Testis (tissue), 3 donors: ENCODE data around the gene TMC1. TPM values are rescaled to one million over a fixed set of nuclear protein-coding genes. Genes with fewer than 3 reads are reported as not detected.

ENCODE experiments used
- DNase-seq: peaks from one replicate; pipeline ENCODE4 v3.0.0-alpha.2; 2019
- H3K27ac ChIP-seq, 2 donors: fragments of 200-600 bp; sonication (generic); one replicate each; pipeline ENCODE4 v1.5.1; 2019
- H3K27me3 ChIP-seq: fragments of 200-600 bp; sonication (generic); one replicate; pipeline ENCODE4 v1.5.1; 2019
- H3K36me3 ChIP-seq: fragments of 200-600 bp; sonication (generic); one replicate; pipeline ENCODE4 v1.5.1; 2017; ENCODE audit warnings: low read depth; ENCODE audit errors: missing control alignments
- H3K4me1 ChIP-seq: fragments of 200-600 bp; sonication (generic); one replicate; pipeline ENCODE4 v1.5.1; 2019
- H3K4me3 ChIP-seq, 2 donors: fragments of 200-600 bp; sonication (generic); one replicate each; pipeline ENCODE4 v1.5.1; 2017 to 2019
- H3K9me3 ChIP-seq: fragments of 200-600 bp; sonication (generic); one replicate; pipeline ENCODE4 v1.5.1; 2017
- POLR2A ChIP-seq: fragments of 450-650 bp; IDR thresholded peaks from one replicate; pipeline ENCODE4 v1.6.1; 2017; ENCODE audit warnings: antibody characterized with exemption, mild to moderate bottlenecking, moderate library complexity
- WGBS, 2 donors: methylation state at CpG; one replicate each; pipeline ENCODE4 v1.1.5; 2018; 5-methylcytosine and 5-hydroxymethylcytosine counted together
- intact Hi-C: fragments of 100-400 bp; cut with DNase I; formaldehyde crosslinking; loops from one replicate; pipeline ENCODE4 v1.15.1; 2023; ENCODE audit warnings: low total_unique reads
- polyA plus RNA-seq: library from polyadenylated mRNA; stranded (reverse); fragments of 350-450 nt; fragmentation: Illumina TruSeq; extraction: RNeasy Lipid Tissue Mini Kit (QIAGEN cat#74804); gene quantifications from one replicate; pipeline ENCODE4 v1.2.3, GENCODE V29; 2014; ENCODE audit warnings: low read depth, low replicate concordance; ENCODE audit not compliant: insufficient read depth
- total RNA-seq, 2 donors: library from RNA; depleted of rRNA; stranded (reverse); fragments of >200 nt; gene quantifications; one replicate each; pipeline ENCODE4 v1.2.3, GENCODE V29; 2016
- TF ChIP-seq, protein P1 (sequence below), 3 experiments: fragments of 450-650 bp in 2 of 3; fragments of 200-600 bp in 1 of 3; sonication (generic) in 1 of 3; IDR thresholded peaks; one replicate each; pipeline ENCODE4 v1.5.1; 2016 to 2019; ENCODE audit warnings: antibody characterized with exemption in 3 of 3, mild to moderate bottlenecking in 2 of 3, moderate library complexity in 1 of 3

TMC1 gene
- total and polyA plus RNA-seq, 3 donors from 2014 or later, result 2.0 to 5.4 (median 3.0) TPM

DNA sequence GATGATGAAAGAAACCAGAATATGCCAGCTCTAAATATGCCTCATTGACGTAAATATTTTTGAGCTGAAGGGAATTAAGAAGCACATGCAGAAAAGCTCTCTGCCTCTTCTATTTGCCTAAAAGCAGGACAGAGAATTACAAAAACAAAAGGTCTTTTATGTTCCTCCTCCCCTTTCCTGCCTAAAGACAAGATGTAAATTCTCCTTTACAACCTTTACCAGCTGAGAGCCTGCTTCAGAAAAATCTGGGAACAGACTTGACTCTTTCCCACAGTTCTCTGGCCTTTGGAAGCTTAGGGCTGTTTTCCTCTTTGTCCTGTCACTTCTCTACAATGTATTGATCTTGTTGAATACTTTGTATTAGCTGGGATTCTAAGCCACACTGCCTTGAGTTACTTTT, 199.7 kb downstream of the TMC1 start:
- intact Hi-C loops, result no loop called here
- H3K4me3 ChIP-seq, result no peak overlapping the region
- no peak for DNase-seq
- H3K9me3 ChIP-seq, result no peaks in the 10 kb centered on the region
- H3K27ac ChIP-seq, result no peak overlapping the region
- H3K27me3 ChIP-seq, result no peaks in the 10 kb centered on the region
- 83 to 87% methylated on average over 1 of the region's 1 CpG for WGBS, 2 donors
- H3K36me3 ChIP-seq, result no peaks in the 10 kb centered on the region
- no peaks in the 10 kb centered on the region for H3K4me1 ChIP-seq
- TF ChIP-seq, protein P1, sequence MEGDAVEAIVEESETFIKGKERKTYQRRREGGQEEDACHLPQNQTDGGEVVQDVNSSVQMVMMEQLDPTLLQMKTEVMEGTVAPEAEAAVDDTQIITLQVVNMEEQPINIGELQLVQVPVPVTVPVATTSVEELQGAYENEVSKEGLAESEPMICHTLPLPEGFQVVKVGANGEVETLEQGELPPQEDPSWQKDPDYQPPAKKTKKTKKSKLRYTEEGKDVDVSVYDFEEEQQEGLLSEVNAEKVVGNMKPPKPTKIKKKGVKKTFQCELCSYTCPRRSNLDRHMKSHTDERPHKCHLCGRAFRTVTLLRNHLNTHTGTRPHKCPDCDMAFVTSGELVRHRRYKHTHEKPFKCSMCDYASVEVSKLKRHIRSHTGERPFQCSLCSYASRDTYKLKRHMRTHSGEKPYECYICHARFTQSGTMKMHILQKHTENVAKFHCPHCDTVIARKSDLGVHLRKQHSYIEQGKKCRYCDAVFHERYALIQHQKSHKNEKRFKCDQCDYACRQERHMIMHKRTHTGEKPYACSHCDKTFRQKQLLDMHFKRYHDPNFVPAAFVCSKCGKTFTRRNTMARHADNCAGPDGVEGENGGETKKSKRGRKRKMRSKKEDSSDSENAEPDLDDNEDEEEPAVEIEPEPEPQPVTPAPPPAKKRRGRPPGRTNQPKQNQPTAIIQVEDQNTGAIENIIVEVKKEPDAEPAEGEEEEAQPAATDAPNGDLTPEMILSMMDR (IDR thresholded peaks at IDR 0.05), result no peak
- TF ChIP-seq POLR2A, result no peak

DNA sequence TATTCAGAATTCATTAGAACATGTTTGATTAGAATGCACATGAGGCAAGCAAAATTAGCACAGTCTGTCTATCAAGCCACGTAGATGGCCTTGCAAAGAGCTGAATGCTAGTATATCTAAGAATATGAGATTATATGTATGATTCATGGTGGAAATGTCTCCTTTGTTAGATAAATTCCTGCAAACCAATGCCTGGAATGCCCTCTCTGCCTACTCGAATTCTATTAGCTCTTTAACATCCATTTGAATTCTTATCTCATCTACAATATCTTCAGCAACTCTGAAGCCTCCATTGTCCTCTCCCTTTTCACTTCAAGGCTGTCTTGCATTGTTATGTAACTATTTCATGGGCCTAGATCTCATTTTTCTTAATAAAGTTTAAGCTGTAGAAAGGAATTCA, 205.5 kb downstream of the TMC1 start:
- no peaks in the 10 kb centered on the region for H3K9me3 ChIP-seq
- H3K4me3 ChIP-seq, result no peak overlapping the region
- no peaks in the 10 kb centered on the region for H3K36me3 ChIP-seq
- H3K27me3 ChIP-seq, result no peaks in the 10 kb centered on the region
- WGBS, 2 donors, result 53 to 69% methylated on average over 2 of the region's 2 CpGs
- DNase-seq, result no peak
- H3K4me1 ChIP-seq, result no peaks in the 10 kb centered on the region
- H3K27ac ChIP-seq, result no peak overlapping the region
- TF ChIP-seq POLR2A, result no peak
- TF ChIP-seq, protein P1 (IDR thresholded peaks at IDR 0.05), result no peak
- intact Hi-C loops, result no loop called here

DNA sequence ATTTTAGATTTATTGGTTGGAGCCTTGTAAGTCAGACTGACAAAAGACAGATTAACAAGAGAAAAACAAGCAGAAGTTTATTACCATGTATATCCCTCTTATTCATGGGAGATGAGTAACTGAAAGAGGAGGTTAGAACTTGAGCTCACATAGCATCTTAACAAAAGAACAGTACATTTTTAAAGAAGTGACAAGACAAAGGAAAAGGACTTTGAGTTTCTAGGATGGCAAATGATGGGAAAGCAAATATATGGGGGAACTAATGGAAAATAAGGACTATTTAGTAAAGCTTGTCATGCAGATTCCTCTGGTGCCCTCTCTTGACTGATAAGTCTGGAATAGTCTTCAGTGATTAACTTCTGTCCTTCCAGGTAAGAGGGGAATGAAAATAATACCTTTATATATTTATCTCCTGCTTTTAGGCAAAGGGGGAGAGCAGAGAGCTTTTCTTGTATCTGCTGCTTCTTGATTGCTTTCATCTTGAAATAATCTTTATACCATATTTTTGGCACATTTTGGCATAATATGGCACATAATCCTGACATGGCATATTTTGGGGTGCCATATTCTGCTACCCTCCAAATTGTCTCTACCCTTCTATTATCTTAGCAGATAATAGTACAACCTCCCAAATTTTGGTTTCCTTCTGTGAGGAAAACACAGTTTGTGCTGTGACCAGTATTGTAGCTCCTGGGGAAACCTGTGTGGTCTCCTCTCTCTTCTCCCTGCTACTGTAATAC, 206.8 kb downstream of the TMC1 start:
- intact Hi-C loops, result no loop called here
- TF ChIP-seq, protein P1 (IDR thresholded peaks at IDR 0.05), result no peak
- no peak for TF ChIP-seq POLR2A

DNA sequence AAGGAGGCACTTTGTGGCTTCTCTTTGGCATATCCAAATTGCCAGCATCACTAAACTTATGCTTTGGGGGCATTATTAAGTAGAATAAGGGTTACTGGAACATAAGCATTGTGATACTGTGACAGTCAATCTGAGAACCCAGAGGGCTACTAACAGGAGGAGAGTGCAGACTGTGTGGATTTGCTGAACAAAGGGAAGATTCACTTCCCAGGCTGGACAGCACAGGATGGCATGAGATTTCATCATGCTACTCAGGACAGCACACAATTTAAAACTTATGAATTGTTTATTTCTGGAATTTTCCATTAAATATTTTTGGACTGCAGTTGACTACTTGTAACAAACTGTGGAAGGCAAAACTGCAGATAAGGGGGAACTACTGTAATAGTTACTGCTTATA, 212.5 kb downstream of the TMC1 start:
- TF ChIP-seq, protein P1 (IDR thresholded peaks at IDR 0.05), result no peak
- no peak for TF ChIP-seq POLR2A
- Histone ChIP-seq H3K36me3 (no peaks in the 10 kb centered on the region), H3K27me3 (no peaks in the 10 kb centered on the region), H3K4me3 (no peak overlapping the region), H3K4me1 (no peaks in the 10 kb centered on the region), H3K9me3 (no peaks in the 10 kb centered on the region), H3K27ac (no peak overlapping the region)
- DNase-seq, result no peak
- intact Hi-C loops, result no loop called here

More for the DNA sequence above, 206.8 kb downstream of the TMC1 start:
- DNase-seq, result no peak
- H3K4me3 ChIP-seq, result no peak overlapping the region
- H3K27ac ChIP-seq, result no peak overlapping the region
- no peaks in the 10 kb centered on the region for H3K9me3 ChIP-seq
- H3K4me1 ChIP-seq, result no peaks in the 10 kb centered on the region
- H3K27me3 ChIP-seq, result no peaks in the 10 kb centered on the region
- no peaks in the 10 kb centered on the region for H3K36me3 ChIP-seq

DNA sequence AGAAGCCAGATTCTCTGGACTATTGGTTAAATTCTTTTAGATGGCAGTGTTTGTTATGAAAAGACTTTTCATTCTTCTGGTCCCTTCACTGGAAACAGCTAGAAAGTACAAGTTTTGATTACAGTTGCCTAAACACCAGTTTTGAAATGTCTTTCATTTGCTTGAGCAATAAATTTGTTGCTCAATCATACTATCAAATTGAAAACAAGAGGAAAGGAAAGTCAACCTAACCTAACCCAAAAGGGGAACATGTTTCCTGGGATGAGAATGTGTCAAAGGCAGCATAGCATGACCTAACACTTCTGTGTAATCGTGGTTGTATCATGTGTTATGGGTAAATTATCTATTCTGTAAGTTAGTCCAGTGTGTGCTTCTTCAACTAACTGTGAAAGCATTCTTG, 213.2 kb downstream of the TMC1 start:
- no peaks in the 10 kb centered on the region for H3K36me3 ChIP-seq
- no peaks in the 10 kb centered on the region for H3K27me3 ChIP-seq
- H3K9me3 ChIP-seq, result no peaks in the 10 kb centered on the region
- TF ChIP-seq, protein P1 (IDR thresholded peaks at IDR 0.05), result no peak
- no peak for TF ChIP-seq POLR2A
- H3K4me3 ChIP-seq, result no peak overlapping the region
- no peaks in the 10 kb centered on the region for H3K4me1 ChIP-seq
- 76 to 94% methylated on average over 1 of the region's 1 CpG for WGBS, 2 donors
- no peak overlapping the region for H3K27ac ChIP-seq
- no peak for DNase-seq
- intact Hi-C loops, result no loop called here
